HG03159 (cell line): Measurements from ENCODE around the gene UMAD1.

Experiments
- ATAC-seq: cut with Tn5 transposase; IDR thresholded peaks from one replicate; pipeline ENCODE4 v1.9.1; 2021; ENCODE audit warnings: mild to moderate bottlenecking, moderate library complexity; ENCODE audit not compliant: unreplicated experiment

Gene UMAD1

GRCh38 chr7:7869036-7869435 is 228.5 kb downstream of the UMAD1 start:
- ATAC-seq: no peak

DNA sequence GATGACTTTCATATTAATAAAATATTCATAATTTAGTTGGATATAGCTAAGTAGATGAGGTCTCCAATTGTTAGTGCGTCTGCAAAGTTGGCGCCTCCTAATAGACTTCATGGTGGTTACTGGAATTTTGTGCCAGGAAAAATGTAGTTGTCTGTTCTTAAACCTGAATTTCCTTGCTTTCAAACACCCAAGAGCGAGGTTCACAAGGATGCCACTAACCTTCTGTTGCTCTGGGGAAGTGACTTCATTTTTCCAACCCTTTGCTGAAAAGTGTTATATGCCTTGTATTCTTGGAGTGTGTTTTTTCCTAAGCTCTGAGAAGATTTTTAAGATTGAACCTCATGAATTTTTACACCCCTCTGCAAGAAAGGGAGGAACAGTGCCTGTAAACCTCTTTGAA is 229.1 kb downstream of the UMAD1 start:
- no peak for ATAC-seq

DNA sequence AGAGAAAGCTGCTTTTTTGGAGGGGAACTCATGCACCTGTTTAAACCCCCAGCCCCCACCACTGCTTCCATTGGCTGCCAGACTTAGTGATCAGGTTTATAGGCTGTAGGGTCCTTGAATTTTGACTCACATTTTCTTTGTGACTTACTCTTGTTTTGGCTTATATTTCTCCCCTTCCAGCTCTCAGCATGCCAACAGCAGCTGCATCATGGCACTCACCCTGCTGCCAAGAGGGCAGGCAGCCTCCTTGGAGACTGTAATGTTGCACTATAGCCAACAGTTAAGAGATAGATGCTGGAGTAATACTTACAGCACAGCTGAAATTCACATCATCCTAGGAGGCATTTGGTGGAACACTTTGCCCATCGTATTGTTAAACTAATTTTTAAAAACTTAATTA is 230.0 kb downstream of the UMAD1 start:
- no peak for ATAC-seq

DNA sequence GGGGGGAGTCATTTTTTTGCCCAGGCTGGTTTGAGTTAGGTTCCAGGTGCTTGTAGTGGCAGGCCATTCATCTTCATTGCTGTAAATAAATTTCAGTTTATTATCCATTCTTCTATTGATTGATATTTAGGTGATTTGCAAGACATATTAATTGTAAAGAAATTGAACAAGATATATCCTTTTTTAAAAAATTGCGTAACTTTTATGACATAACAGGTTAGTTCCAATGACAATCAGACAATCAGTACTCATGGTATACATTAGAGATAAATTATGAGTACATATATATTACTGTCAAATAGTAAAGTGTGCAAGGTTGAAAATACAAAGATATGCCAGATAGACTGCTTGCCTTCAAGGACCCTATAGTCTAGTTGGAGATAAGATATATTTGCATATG is 235.9 kb downstream of the UMAD1 start:
- no peak for ATAC-seq

DNA sequence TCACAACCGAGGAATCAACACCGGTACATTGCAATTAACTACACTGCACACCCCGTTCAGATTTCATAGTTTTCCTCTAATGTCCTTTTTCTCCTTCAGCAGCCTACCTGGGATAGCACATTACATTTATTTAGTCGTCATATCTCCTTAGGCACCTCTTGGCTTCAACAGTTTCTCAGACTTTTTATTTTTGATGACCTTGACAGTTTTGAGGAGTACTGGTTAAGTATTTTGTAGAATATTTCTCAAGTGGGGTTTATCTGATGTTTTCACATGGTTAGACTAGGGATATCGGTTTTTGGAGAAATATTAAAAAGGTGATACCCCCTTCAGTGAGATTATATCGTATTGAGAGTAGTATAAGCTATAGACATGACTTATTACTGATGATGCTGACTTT is 241.0 kb downstream of the UMAD1 start:
- ATAC-seq: no peak

GRCh38 chr7:7882888-7883287 is 242.3 kb downstream of the UMAD1 start:
- ATAC-seq: no peak

DNA sequence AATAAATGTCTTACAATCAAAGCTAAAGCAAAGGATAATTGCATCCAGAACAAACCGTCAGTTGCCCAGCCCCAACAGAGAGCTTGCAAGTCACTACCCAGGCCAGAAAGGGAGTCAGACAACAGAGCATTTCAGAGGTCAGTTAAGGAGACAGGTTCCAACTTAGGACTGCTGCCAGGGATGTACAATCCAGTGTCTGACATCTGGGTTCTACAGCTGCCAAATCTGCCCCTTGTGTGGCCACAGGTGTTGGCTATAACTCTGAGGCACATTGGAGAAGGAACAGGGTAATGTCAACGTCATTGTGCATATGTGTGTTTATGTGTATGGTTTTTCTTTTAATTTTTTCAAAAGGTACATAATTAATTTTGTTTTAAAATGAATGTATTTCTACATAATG is 242.8 kb downstream of the UMAD1 start:
- no peak for ATAC-seq

DNA sequence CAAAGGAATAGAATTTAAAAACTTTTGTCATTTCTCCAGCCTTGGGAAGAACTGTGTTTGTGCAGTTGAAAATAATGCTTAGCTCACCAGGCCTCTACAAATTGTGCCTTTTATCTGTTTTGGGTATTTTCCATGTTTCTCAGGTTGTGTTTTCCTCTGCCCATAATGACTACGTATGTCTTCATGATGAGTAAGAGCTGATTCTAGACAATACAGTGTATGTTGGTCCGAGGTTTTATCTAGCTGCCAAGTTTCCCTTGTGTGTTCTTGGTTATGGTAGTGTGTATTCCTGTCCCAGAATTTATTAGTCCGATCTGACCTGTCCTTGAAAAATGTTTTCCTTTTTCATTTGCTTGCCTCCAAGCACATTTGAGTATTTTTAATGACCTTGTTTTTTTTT is 244.3 kb downstream of the UMAD1 start:
- no peak for ATAC-seq

DNA sequence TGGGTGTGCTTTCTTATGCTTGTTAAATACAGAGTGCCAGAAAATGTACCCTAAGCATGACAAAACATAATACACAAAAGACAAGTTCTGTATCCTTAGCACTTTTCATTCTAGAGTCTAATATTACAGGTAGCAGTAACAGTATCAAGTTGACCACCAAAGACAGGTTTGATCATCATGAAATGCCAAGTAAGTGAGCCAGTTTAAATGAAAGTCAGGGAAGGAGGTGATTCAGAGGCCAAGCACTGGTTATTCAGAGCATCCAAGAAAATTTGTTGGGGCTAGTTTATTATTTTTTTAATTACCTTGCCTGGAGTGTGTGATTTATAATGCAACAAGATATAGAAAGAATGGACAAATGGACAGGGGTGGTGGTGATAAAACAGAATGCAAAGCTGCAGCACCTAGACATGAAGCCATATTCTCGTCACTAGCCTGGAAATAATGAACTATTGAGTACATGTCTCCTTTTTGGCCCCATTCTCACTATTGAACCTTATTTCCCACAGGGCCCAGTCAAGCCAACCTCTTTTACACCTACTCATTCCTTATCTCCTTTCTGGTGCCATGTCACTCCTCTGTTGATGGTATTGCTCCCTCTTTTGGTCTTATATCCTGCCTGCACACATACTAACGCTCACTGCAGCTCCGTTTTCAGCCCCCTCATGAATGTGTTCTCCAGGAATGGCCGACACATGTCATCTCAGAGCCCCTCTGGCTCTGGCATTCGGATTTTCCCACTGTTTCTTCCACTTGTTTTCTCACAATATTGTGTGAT is 249.4 kb downstream of the UMAD1 start:
- no peak for ATAC-seq

DNA sequence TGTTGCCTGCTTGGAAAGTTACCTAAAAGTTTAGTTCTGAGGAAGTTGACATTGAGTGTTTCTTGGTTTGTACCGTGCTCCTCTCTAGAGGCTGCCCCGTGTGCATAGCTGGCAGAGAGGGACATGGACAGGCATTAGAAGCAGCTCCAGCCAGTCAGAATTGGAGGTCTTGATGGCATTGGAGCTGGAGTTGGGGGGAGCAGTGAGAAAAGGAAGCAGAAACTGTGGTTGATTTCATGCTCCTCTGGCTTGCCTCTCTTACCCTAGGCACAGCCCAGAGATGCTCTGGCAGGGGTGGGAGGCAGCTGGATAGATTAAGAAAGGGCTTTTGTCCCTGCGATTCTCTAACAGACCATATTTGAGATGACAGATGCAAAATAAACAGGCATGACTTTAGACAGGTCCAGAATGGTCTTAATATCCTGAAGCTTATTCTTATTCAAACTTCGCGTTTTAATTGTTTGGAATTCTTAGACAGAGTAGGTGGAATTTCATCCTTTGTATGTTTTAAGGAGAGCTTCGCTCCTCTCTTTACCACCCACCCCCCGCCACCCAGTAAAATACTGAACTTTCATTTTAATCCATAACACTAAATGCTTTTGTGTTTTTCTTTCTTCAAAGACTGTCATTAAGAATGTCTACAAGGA is 254.6 kb downstream of the UMAD1 start:
- ATAC-seq: no peak

DNA sequence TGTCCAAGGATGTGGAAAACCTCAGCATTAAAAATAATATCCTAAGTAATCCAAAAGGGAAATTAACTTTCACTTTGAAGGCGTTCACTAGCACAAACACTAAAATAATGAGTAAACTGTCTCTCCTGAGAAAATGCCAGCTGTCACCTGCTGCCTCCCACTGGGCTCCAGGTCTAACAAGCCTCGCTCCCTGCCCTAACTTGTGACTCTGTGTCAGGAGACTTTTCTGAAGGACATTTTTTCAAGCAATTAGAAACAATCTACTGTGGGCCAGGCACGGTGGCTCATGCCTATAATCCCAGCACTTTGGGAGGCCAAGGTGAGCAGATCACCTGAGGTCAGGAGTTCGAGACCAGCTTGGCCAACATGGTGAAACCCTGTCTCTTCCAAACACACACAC is 255.2 kb downstream of the UMAD1 start:
- ATAC-seq: no peak

GRCh38 chr7:7897509-7897908 is 257.0 kb downstream of the UMAD1 start:
- no peak for ATAC-seq

DNA sequence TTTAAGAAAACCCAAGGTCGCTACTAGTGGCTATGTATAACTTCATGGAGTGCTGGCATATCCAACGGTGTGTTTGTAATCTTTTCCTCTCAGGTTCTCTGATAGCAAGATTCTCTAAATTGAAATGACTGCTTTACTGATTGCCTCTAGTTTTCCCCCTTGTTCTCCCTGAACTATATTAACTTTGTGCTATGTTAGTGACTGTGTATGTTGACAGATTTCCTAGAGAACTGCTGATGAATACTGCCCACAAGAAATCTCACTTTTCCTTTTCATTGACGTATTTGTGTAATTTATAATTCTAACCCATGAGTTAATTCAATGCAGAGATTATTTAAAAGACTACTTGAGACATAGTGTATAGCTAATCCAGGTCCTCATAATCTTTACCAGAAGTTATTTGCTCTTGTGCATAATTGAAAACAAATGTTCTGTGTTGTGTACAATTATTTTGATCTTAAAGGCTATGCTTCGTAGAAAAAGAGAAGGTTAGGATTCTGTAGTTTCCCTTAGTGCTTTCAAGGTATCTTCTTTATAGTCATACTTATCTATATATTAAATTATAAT is 257.5 kb downstream of the UMAD1 start:
- ATAC-seq: no peak

DNA sequence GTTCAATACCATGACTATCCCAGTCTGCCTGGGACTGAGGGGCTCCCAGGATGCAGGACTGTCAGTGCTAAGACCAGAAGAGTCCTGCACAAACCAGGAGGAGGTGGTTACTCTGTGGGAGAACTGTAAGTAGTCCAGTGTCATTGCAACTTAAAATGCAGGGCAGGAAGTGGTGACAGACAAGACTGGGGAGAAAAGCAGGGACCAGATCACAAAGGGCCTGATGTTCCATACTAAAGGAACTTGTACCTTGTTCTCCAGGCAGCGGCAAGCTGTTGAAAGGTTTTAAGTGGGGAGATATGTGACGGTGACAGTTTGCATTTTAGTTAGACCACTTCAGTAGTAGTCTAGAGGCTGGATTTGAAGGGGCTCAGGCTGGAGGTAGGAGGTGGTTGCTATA is 262.3 kb downstream of the UMAD1 start:
- no peak for ATAC-seq

GRCh38 chr7:7907306-7907705 is 266.8 kb downstream of the UMAD1 start:
- ATAC-seq: no peak

GRCh38 chr7:7908622-7909145 is 268.1 kb downstream of the UMAD1 start:
- no peak for ATAC-seq

- ATAC-seq: no peak
These were observed 268.8 kb downstream of the UMAD1 start for GRCh38 chr7:7909376-7909775.

- no peak for ATAC-seq
These were observed 271.0 kb downstream of the UMAD1 start for GRCh38 chr7:7911369-7912123.

DNA sequence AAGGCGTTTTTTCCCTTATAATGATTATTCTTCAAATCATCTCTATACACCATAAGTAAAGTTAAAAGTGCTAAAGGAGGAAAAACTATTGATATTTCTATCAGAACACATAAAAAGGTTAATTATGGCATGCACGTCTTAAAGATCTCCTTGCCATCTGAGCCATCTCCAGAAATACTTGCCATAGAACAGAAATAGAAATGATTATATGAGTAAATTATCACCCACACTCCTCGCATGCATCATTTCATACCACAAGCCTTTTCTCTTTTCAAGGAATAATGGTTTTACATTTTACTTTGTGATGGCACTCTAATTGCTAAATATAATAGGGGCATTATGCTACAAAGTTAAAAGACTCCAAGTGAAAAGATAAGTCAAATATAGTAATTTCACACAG is 272.4 kb downstream of the UMAD1 start:
- no peak for ATAC-seq

DNA sequence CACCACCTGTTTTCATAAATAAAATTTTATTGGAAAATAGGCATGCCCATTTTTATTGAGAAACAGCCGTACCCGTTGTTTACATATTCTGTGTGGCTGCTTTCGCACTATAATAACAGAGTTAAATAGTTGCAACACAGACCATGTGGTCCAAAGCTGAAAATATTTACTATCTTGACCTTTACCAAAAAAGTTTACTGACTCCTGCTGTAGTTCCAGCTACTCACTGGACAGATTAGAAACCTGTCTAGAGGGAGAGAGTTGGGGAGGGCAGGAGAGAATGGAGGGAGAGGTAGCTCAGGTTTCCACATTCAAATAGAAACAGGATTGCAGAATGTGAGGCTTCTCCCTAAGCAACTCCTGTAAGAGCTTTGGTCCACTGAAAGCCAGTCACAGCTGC is 273.0 kb downstream of the UMAD1 start:
- ATAC-seq: no peak

DNA sequence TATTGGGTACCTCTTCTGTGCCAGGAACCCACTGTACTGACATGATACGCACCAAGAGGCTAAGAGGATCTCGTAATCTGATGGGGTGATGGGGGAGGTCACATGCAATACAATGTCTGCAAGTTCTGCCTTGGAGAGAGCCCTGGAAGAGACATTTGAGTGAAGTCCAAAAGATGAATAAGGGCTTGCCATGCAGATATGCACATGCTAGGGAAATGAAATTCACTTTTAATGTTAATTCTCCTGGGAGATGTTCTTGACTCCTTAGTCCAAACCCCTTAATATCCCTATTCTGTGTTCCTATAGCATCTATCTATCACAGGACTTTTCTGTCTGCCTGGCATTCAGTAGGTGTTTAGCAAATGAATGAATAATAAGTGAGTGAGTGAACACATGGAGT is 274.0 kb downstream of the UMAD1 start:
- no peak for ATAC-seq
